Activated CD8-positive, alpha-beta memory T cell treated with anti-CD3 and anti-CD28 coated beads, Interleukin-2, amount 50 U/mL, for 1 hour (primary cell): ENCODE results near the gene TTC9B.

Experiments
- DNase-seq: peaks from one replicate; pipeline ENCODE4 v3.0.0-alpha.2; 2020; ENCODE audit errors: extremely low read depth

TTC9B gene

GRCh38 chr19:40247735-40248262, 29.6 kb upstream of the TTC9B start:
- no peak for DNase-seq

- DNase-seq = no peak
Measured at GRCh38 chr19:40247178-40247577, 29.0 kb upstream of the TTC9B start.

GRCh38 chr19:40246292-40247073, 28.3 kb upstream of the TTC9B start:
- no peak for DNase-seq

- no peak for DNase-seq
Measured at GRCh38 chr19:40245506-40246128, 27.4 kb upstream of the TTC9B start.

- DNase-seq = no peak
Measured at GRCh38 chr19:40244579-40245317, 26.6 kb upstream of the TTC9B start.

GRCh38 chr19:40243181-40243580, 25.0 kb upstream of the TTC9B start:
- no peak for DNase-seq

GRCh38 chr19:40242480-40242879, 24.3 kb upstream of the TTC9B start:
- no peak for DNase-seq

- DNase-seq = no peak
Measured at GRCh38 chr19:40241809-40242384, 23.7 kb upstream of the TTC9B start.

GRCh38 chr19:40241125-40241808, 23.1 kb upstream of the TTC9B start:
- no peak for DNase-seq

GRCh38 chr19:40240332-40240731, 22.1 kb upstream of the TTC9B start:
- no peak for DNase-seq

GRCh38 chr19:40239415-40240226, 21.4 kb upstream of the TTC9B start:
- DNase-seq = no peak

GRCh38 chr19:40238775-40239174, 20.6 kb upstream of the TTC9B start:
- DNase-seq = no peak

GRCh38 chr19:40237791-40238190, 19.6 kb upstream of the TTC9B start:
- no peak for DNase-seq

GRCh38 chr19:40236366-40236765, 18.2 kb upstream of the TTC9B start:
- no peak for DNase-seq

- DNase-seq = no peak
Measured at GRCh38 chr19:40236026-40236355, 17.8 kb upstream of the TTC9B start.

- no peak for DNase-seq
Measured at GRCh38 chr19:40235238-40236025, 17.2 kb upstream of the TTC9B start.

- no peak for DNase-seq
Measured at GRCh38 chr19:40234429-40235237, 16.4 kb upstream of the TTC9B start.

GRCh38 chr19:40233811-40234389, 15.7 kb upstream of the TTC9B start:
- no peak for DNase-seq
